HepG2 (cell line): Measurements from ENCODE around the gene FAM50A. TPM values are rescaled to one million over a fixed set of nuclear protein-coding genes. Genes with fewer than 3 reads are reported as not detected.
A peak's percentile ranks its signal among the peaks of the same experiment; 100 is the strongest.

Experiments used
- ARNTL ChIP-seq: sonication (generic); formaldehyde crosslinking; IDR thresholded peaks from 2 replicates; pipeline ENCODE4 v1.4.0; 2020; ENCODE audit warnings: mild to moderate bottlenecking, missing genetic modification reagents
- CENPX ChIP-seq: sonication (generic); formaldehyde crosslinking; IDR thresholded peaks from 2 replicates; pipeline ENCODE4 v1.9.0; 2021; ENCODE audit warnings: mild to moderate bottlenecking, missing genetic modification reagents, moderate library complexity
- HINFP ChIP-seq: sonication (generic); formaldehyde crosslinking; IDR thresholded peaks from 2 replicates; pipeline ENCODE4 v1.4.0; 2020; ENCODE audit warnings: low read depth, mild to moderate bottlenecking, missing genetic modification reagents
- MAFG ChIP-seq: sonication (generic); formaldehyde crosslinking; IDR thresholded peaks from 2 replicates; pipeline ENCODE4 v1.5.1; 2020; ENCODE audit warnings: mild to moderate bottlenecking, missing genetic modification reagents
- PREB ChIP-seq: sonication (generic); formaldehyde crosslinking; IDR thresholded peaks from 2 replicates; pipeline ENCODE4 v1.4.0; 2020; ENCODE audit warnings: missing genetic modification reagents
- TEAD2 ChIP-seq: sonication (generic); formaldehyde crosslinking; IDR thresholded peaks from 2 replicates; pipeline ENCODE4 v1.9.0; 2021; ENCODE audit warnings: missing genetic modification reagents
- ZNF431 ChIP-seq: sonication (generic); formaldehyde crosslinking; IDR thresholded peaks from 2 replicates; pipeline ENCODE4 v1.9.0; 2022; ENCODE audit warnings: missing genetic modification reagents, low read depth, mild to moderate bottlenecking, borderline replicate concordance
- ZNF775 ChIP-seq: sonication (generic); formaldehyde crosslinking; IDR thresholded peaks from 2 replicates; pipeline ENCODE4 v1.4.0; 2020; ENCODE audit warnings: missing genetic modification reagents, mild to moderate bottlenecking, moderate library complexity, borderline replicate concordance
- polyA plus RNA-seq, 8 experiments: library from polyadenylated mRNA; depleted of rRNA in 3 of 8; stranded (reverse) in 7 of 8; unstranded in 1 of 8; fragments of >200 nt; fragmentation: Illumina TruSeq in 4 of 8; extraction: Trizol in 4 of 8; gene quantifications; 2 replicates each; pipeline versions ENCODE4 v1.2.1 to v1.2.3, GENCODE V29; 2011 to 2016; ENCODE audit warnings: low read depth in 4 of 8, missing spikeins in 1 of 8, mixed read lengths in 1 of 8; ENCODE audit not compliant: insufficient read depth in 1 of 8
- total RNA-seq, 5 experiments: library from RNA; depleted of rRNA; stranded (reverse); fragments of >200 nt; fragmentation: Illumina TruSeq; extraction: Trizol; gene quantifications; 2 replicates each; pipeline ENCODE4 v1.2.3, GENCODE V29; 2016; ENCODE audit warnings: low read depth in 1 of 5
- TF ChIP-seq, protein P1 (sequence below): sonication (generic); formaldehyde crosslinking; IDR thresholded peaks from 2 replicates; pipeline ENCODE4 v1.4.0; 2020; ENCODE audit warnings: mild to moderate bottlenecking, missing genetic modification reagents
- TF ChIP-seq, protein P2 (sequence below), 2 experiments: sonication (generic) in 1 of 2; formaldehyde crosslinking in 1 of 2; IDR thresholded peaks; 2 replicates each; pipeline versions ENCODE4 v1.6.1 to v1.9.0; 2014 to 2022; ENCODE audit warnings: antibody characterized with exemption in 1 of 2, borderline replicate concordance in 1 of 2, inconsistent platforms in 1 of 2, low read depth in 1 of 2, missing genetic modification reagents in 1 of 2

FAM50A gene
- total and polyA plus RNA-seq, 2 of the 13 experiments (the other 11 are each of a cell fraction or from before 2014, with no cell fraction given), result 30.7 to 40.7 TPM

DNA sequence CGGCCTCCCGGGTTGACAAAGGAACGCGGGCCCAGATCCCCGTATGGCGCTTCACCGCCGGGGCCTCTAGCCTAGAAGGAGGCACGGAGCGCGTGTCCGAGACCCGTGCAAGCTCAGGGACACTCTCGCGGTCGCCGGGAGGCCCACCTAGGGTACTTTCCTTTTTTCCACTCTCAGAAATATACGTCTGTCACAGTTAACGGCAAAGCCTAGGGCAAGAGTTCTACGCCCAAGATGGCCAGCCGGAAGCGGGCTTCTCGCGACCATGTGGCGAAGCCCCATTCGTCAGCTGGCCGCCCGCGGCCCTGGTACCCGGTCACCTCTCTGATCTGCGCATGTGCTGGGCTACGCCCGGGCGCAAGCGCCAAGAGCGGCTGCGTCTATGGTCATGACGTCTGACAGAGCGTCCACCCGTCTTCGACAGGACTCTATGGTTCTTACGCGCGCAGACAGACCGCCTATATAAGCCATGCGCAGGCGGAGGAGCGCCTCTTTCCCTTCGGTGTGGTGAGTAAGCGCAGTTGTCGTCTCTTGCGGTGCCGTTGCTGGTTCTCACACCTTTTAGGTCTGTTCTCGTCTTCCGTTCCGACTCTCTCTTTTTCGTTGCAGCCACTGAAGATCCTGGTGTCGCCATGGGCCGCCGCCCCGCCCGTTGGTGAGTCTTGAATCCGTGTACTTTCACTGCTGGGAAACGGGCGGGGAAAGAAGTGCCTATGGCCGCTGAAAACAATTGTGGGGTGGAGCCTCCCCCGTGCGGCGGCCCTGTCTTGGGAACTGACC, 45.9 kb upstream of the FAM50A start, which contains the start of gene RPL10 (continued):
- TF ChIP-seq, protein P1, sequence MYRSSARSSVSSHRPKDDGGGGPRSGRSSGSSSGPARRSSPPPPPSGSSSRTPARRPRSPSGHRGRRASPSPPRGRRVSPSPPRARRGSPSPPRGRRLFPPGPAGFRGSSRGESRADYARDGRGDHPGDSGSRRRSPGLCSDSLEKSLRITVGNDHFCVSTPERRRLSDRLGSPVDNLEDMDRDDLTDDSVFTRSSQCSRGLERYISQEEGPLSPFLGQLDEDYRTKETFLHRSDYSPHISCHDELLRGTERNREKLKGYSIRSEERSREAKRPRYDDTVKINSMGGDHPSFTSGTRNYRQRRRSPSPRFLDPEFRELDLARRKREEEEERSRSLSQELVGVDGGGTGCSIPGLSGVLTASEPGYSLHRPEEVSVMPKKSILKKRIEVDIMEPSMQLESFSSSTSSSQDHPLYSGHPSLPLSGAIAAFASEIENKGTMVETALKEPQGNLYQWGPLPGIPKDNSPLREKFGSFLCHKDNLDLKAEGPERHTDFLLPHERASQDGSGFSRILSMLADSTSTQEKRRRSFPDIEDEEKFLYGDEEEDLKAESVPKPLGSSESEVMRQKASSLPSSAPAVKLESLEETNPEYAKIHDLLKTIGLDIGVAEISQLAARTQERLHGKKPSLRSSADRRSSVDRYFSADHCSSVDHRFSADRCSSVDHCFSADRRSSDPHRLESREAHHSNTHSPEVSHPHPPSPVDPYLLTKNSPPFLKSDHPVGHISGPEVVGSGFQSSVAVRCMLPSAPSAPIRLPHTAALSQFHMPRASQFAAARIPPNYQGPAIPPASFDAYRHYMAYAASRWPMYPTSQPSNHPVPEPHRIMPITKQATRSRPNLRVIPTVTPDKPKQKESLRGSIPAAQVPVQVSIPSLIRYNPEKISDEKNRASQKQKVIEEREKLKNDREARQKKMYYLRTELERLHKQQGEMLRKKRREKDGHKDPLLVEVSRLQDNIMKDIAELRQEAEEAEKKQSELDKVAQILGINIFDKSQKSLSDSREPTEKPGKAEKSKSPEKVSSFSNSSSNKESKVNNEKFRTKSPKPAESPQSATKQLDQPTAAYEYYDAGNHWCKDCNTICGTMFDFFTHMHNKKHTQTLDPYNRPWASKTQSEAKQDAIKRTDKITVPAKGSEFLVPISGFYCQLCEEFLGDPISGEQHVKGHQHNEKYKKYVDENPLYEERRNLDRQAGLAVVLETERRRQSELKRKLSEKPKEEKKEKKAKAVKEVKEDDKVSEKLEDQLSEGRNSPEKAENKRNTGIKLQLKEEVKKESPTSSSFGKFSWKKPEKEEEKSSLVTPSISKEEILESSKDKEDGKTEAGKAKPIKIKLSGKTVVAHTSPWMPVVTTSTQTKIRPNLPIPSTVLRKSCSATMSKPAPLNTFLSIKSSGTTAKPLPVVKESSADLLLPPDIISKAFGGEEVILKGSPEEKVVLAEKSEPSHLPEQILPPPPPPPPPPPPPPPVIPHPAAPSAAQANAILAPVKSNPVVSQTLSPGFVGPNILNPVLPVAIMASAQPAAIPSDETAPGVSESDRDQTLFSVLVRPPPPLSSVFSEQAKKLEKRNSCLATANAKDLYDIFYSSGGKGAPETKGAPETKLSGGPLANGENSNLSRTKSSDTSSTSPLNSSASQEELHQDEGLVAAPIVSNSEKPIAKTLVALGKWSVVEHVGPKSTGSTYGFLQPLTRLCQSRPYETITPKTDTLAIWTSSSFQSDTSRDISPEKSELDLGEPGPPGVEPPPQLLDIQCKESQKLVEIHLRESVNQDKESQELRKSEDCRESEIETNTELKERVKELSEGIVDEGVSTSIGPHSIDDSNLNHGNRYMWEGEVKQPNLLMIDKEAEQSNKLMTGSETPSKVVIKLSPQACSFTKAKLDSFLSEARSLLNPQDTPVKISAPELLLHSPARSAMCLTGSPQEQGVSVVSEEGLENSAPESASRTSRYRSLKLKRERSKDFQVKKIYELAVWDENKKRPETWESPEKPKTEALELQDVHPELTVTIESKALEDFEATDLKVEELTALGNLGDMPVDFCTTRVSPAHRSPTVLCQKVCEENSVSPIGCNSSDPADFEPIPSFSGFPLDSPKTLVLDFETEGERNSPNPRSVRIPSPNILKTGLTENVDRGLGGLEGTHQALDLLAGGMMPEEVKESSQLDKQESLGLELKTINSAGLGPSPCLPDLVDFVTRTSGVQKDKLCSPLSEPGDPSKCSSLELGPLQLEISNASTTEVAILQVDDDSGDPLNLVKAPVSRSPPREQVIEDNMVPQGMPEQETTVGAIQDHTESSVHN (CRISPR knock-in tag), result no peak
- TF ChIP-seq TEAD2 (CRISPR knock-in tag) (0 out of 2 replicates have a peak, but pooled peaks have one; percentile 28), ZNF431 (no peak), MAFG (no peak), CENPX (CRISPR knock-in tag) (no peak), HINFP (CRISPR knock-in tag) (no peak), PREB (CRISPR knock-in tag) (no peak), ZNF775 (CRISPR knock-in tag) (no peak), ARNTL (CRISPR knock-in tag) (no peak; the same call in 1 of the 2 replicates)
- TF ChIP-seq, protein P2, sequence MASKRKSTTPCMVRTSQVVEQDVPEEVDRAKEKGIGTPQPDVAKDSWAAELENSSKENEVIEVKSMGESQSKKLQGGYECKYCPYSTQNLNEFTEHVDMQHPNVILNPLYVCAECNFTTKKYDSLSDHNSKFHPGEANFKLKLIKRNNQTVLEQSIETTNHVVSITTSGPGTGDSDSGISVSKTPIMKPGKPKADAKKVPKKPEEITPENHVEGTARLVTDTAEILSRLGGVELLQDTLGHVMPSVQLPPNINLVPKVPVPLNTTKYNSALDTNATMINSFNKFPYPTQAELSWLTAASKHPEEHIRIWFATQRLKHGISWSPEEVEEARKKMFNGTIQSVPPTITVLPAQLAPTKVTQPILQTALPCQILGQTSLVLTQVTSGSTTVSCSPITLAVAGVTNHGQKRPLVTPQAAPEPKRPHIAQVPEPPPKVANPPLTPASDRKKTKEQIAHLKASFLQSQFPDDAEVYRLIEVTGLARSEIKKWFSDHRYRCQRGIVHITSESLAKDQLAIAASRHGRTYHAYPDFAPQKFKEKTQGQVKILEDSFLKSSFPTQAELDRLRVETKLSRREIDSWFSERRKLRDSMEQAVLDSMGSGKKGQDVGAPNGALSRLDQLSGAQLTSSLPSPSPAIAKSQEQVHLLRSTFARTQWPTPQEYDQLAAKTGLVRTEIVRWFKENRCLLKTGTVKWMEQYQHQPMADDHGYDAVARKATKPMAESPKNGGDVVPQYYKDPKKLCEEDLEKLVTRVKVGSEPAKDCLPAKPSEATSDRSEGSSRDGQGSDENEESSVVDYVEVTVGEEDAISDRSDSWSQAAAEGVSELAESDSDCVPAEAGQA (IDR thresholded peaks at IDR 0.05; ENCODE audit: low read depth), result peak; percentile 79
- TF ChIP-seq, protein P2 (CRISPR knock-in tag; IDR thresholded peaks at IDR 0.05; ENCODE audit: borderline replicate concordance), result no peak
